ENCODE results near the gene BRD3OS. TPM values are rescaled to one million over a fixed set of nuclear protein-coding genes. Genes with fewer than 3 reads are reported as not detected.
A peak's percentile ranks its signal among the peaks of the same experiment; 100 is the strongest.

Gene BRD3OS, protein sequence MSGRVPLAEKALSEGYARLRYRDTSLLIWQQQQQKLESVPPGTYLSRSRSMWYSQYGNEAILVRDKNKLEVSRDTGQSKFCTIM
- 16.4 TPM for polyA plus RNA-seq (2012; ENCODE audit: insufficient read depth, insufficient read length)

DNA sequence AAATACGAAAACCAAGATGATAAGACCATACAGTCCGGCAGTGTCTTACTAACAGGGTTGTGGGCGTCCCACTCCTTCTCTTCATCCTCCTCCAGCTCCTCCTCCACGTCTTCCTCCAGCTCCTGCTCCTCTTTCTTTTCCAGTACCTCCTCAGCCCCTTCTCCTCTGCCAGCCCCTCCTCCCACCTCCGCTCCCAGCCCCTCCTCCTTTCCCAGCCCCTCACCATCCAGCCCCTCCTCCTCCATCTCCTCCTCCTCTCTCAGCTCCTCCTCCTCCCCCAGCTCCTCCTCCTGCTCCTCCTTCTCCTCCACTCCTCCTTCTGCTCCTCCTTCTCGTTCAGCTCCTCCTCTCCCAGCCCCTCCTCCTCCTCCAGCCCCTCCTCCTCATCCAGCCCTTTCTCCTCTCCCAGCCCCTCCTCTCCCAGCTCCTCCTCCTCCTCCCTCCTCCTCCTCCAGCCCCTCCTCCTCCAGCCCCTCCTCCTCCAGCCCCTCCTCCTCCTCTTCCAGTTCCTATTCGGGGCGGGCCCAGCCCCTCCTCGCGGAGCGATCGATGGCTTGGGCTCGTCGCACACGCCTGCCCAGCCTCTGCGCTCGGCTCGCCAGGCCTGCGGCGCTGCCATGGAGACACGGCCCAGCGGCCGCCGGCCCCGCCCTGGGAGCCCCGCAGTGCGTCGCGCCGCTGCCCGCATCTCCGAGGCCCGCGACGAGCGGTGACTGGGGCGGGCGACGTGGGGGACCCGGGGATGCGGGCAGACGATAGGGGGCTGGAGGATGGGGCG lies at the start of gene BRD3OS:
Gene BRD3OS (plus strand): TSS at position 654 of the 778 bp plus-strand sequence. CDS start 1,267 bp downstream, outside the sequence.
- H3K4me3 ChIP-seq (ENCODE audit: low read length): peak within 1 kb of the TSS; percentile 80
- DNase-seq (ENCODE audit: low read depth, low spot score): peak; percentile 97

DNA sequence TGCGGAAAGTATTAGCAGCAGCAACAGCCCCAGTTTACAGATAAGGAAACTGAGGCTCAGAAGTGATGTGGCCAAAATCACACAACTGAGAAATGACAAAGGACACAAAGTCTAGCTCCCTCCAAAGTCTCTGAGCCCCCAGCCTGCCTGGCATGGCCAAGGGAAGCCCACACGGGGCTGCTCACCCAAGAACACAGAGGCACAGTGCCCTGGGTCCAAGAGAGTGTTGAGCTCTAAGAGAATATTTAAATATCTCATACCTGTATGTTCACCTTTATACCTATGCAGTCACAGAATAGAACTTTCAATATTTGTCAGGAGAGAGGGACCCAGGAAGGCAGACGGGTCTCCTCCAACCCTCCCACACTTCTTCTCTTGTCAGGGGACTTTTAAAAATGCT lies 49.8 kb upstream of the BRD3OS start:
- DNase-seq (ENCODE audit: low read depth, low spot score): no peak
- no peak overlapping the region for H3K4me3 ChIP-seq (ENCODE audit: low read length)

DNA sequence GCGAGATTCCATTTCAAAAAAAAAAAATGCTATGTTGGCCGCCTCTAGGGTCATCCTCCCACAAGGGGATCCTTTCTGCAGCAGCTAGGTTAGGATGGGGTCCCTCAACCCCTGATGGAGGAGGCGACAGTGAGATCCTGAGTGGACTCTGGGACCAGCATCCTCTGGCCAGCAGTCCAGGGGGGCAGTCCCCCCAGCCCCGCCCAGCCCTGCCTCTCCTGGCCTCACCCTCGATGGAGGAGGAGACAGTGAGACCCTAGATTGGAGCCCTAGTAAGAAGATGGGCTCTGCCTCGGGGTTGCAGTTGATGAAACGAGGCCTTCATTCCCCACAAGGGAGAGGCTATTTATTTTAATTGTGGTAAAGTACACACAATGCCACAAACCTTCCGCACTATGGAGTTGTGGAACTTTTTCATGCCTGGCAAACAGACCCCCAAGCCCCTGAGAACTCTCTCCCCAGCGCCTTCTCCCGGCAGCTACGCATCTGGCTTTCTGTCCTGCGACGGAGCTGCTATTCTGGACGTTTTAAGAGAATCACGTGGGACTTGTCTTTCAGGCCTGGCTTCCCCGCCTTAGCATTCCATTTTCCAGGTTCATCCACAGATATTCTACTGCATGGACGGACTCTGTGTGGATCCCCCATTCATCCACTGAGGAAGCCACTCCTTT lies 49.0 kb upstream of the BRD3OS start:
- H3K4me3 ChIP-seq (ENCODE audit: low read length): no peak overlapping the region
- DNase-seq (ENCODE audit: low read depth, low spot score): no peak

DNA sequence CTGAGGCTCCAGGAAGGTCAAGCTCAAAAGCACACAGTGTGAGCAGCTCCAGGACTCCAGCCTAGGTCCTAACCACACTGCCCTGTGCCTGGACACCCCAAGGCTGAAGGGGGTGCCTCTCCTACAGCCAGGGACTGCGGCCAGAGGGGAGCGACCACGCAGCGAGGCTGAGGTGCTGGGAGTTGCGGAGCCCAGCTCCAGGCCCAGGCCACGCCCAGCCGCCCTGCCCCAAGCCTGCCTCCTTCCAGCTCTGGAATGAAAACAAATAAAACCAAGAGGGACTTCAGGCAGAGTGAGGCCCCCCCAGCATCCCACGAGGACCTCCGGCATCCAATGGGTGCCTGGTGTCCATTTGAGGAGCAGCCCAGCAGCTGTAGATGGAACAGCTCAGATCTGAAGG lies 48.4 kb upstream of the BRD3OS start:
- H3K4me3 ChIP-seq (ENCODE audit: low read length): no peak overlapping the region
- no peak for DNase-seq (ENCODE audit: low read depth, low spot score)

DNA sequence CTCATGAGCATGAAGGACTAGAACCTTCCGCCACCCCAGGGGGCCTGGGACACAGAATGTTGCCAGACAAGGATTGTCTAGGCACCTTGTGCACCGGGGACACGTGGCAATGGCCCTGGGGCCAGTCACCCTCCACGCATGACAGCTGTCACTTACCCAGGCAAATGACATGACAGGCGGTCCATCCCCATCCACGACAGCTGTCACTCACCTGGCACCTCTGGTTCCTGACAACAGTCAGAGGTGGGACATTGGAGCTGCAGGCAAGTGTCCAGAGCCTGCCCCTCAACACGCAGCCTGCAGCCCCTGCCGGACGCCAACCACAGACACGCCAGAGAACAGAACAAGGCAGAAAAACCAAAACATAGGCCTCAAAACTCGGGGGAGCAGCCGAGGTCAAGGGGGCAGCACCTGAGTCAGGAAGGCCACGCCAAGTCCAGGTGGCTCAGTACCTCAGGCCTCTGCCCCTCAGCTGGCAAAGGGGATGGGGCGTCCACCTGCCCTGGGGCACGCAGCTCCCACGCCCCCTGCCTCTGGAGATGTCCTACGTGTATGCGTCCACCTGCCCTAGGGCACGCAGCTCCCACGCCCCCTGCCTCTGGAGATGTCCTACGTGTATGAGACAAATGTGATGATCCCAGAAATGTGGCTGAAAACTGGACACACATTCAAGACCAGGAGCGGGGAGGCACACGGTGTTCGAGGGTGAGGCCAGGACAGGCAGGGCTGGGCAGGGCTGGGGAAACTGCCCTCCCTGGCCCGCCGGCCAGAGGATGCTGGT lies 47.7 kb upstream of the BRD3OS start:
- no peak for DNase-seq (ENCODE audit: low read depth, low spot score)
- H3K4me3 ChIP-seq (ENCODE audit: low read length): no peak overlapping the region

DNA sequence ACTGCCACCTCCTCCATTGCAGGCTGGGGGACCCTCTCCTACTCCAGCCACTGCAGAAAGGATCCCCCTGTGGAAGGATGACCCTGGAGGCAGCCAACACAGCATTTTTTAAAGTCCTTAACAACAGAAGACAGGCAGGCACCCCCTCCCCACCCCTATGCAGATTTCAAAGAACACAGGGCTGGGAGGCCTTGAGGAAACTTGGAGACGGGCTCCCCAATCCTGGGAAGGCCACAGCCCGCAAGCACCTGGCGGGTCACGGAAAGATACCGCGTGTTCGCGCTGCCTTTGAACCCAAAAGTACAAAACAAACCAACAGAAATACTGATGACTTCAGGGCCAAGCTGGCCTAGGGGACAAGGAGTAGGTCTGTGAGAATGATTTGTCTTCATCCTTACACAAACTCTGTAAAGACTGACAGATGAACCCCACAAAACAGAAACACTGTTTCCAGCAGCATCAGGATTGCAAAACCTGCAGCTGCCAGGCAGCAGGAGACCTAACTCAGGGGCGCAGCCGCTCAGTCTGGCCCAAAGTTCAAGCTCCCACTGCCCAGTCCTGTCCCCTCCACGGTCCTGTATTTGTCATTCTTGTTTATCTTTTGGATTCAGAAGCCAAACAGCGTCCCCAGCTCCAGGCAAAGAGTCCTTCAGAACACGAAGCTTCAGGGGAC lies 46.9 kb upstream of the BRD3OS start:
- no peak for DNase-seq (ENCODE audit: low read depth, low spot score)
- no peak overlapping the region for H3K4me3 ChIP-seq (ENCODE audit: low read length)

DNA sequence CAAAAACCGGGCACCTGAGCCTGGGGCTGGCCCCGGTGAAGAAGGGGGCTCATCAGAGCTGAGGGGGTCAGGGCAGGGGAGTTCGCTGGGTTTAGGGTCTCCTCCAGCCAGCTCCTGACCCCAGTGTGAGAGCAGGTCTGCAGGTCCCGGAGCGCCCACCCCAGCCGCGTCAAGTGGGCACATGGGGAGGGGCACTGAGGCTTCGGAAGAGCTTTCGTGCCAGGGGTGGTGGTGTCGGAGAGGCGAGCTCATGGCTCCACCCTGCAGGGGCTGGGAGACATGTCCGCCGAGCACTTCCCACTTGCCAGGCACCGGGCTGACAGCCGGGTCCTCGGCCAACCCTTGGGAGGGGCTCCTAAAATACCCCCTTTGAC lies 46.4 kb upstream of the BRD3OS start:
- no peak for DNase-seq (ENCODE audit: low read depth, low spot score)
- no peak overlapping the region for H3K4me3 ChIP-seq (ENCODE audit: low read length)

DNA sequence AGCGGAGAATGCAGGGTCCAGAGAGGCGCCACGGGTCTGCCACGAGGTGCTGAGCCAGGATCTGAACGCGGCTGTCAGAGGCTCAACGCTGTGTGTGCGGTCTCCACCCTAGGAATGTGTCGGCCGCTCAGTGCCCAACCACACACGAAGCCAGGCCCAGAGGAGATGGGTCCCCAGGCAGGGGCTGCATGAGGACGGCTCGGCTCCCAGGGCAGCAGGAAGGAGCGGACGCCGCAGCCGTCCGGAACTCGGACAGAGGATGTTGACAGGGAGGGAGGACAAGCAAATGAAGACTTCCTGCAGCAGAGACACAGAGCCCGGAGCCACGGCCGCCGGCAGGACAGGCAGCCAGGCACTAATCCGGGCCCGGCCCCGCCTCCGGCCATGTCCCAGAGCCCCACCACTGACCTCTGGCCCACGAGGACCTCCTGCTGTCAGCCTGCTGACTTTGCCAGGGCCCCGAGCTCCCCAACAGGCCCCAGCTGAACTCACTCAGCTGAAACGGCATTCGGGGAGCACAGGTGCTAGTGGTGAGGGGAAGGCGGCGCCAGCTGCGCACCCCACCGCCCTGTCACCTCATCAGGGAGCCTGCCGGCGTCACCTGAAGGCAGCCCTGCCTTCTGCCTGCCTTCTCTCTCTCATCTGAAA lies 45.9 kb upstream of the BRD3OS start:
- DNase-seq (ENCODE audit: low read depth, low spot score): no peak
- no peak overlapping the region for H3K4me3 ChIP-seq (ENCODE audit: low read length)

DNA sequence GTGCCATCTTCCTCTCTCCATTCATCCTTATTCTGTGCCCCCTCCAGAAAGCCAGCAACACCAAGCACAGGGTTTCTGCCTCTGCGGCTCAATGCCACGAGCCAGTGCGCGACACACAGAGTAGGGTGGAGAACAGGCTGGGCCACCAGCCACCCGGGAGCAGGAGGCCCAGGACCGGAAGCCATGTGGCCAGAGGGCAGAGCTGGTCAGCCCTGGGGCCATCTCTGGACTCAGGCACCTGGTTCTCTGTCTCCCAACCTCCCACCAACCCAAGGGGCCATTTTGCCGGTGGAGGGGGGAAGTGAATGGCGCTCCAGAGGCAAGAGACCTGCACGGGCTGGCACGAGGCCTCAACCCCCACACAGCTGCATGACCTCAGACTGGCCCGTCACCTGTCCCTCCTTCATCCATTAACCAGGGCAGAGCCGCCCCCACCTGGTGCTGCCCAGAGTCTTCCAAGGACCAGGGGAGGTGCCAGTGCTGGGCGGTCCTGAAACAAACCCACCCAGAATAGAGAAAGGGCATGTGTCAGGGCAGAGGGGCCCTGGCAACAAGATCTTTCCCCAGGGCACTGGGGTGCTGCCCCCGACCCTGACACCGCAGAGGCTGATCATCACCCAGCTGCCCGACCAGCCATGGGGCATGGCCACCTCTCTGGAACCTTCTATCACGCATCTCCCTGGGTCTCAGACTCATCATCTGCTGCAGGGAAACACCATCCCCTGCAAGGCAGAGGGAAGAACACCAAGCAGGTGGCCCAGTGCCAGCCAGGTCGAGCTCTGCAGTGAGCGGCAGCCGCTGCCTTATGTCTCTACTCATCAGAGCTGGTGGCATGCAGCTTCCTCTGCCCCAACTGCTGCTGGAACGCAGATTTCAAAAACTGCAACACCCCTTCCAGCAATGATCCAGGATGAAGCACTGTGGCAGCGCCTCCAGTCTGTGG lies 45.1 kb upstream of the BRD3OS start:
- H3K4me3 ChIP-seq (ENCODE audit: low read length): no peak overlapping the region
- DNase-seq (ENCODE audit: low read depth, low spot score): no peak

DNA sequence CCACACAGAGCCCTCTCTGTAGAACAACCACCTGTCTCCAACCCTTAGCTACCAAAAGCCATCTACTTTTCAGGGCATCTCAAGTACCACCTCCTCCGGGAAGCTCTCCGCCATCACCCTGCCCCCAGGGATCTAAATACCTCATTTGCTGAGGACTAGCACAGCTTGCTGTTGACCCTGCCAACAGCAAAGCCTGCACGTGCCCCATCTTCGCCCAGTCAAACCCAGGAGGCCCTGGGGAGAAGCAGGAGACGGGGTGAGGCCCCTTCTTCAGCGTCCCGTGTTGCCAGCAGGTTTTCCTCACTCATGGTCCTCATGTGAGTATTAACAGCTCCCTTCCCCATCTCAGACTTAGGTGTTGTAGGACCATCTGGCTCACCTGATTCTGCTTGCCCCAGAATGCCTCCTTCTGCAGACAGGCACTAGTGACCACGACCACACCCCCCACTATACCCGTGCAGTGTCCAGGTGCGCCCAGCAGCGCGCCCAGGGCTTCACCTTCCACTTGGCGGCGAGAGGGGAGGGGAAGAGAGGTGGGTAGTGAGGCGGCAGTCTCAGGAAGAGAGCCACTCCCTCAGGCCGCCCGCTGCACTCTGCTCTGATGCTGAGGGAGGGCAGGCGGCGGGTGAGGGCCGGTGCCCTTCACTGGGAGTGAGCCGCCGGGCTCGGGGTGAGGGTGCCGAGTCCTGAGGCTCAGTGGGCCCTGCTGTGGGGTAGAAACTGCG lies 44.3 kb upstream of the BRD3OS start:
- no peak for DNase-seq (ENCODE audit: low read depth, low spot score)
- no peak overlapping the region for H3K4me3 ChIP-seq (ENCODE audit: low read length)

DNA sequence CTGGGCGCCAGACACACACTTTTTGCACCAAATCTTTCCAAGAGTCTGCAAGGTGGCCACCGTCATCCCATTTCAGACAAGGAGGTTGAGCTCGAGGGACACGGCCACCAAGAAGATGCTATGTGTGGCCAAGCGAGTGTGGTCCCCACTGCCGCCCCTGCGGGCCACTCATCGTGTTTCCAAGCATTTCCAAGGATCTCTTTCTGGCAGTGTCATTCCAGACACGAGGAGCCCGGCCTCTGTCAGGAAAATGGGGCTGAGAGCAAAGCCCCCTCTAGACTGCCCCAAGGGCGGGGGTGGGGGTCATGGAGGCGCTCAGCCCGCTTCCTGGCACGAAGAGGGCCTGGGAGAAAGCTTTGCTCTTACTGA lies 43.7 kb upstream of the BRD3OS start:
- no peak overlapping the region for H3K4me3 ChIP-seq (ENCODE audit: low read length)
- DNase-seq (ENCODE audit: low read depth, low spot score): no peak

DNA sequence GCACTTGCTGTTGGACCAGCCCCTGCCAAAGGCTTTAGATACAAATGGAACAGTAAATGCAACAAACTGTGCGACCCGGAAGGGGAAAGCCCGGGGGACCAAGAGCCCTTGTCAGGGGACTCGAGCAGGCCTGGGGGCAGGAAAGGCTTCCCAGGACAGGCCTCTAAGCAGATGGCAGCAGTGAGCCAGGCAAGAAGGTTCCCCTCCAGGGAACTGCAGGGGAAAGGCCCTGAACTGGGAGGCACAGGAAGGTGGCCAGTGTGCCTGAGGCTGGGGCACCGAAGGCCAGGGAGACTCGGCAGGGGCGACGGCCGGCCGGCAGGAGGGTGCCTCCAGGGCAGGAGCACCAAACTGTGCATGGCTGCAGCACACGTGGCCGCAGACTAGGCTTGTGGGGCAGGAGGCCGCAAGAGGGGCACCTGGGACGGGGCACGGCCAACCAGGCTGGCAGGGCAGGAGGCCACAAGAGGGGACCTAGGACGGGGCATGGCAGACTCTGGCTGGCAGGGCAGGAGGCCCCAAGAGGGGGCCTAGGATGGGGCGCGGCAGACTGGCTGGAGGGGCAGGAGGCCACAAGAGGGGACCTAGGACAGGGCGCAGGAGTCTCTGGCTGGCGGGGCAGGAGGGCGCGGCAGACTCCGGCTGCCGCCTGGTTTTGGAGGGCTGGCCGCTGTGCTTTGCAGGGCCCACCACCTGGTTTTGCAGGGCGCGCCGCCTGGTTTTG lies 43.2 kb upstream of the BRD3OS start:
- DNase-seq (ENCODE audit: low read depth, low spot score): no peak
- H3K4me3 ChIP-seq (ENCODE audit: low read length): no peak overlapping the region

DNA sequence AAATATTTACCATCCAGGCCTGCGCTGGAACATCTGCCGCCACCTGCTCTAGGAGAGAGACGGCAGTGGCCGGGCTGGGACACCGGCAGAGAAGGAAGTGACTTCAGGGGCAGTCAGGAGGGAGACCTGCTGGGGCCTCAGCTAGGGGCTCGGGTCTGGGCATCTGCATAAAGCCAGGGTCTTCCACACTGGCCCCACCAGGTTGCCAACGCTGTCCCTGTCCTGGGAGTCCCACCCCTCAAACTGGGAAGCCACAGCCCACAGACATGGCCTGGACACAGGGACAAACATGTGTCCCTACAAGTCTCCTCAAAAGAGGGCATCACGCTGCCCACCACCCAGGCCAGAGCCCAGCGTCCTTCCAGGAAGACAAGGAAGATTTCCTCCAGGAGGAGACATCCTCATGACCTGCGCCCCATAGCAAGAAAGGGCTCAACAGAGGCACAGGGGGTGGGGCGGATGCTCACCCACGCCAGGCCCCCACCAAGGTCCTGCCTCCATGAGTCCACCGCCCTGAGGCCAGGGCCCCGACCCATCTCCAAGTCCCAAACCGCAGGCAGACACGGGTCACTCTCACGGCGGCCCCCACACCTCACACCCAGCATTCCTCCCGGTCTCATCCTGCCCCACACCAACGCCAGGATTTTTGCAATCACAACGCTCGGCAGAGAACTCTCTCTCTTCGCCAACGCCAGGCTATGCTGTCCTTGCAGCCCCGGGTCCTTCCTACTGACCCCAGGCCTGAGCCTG lies 42.1 kb upstream of the BRD3OS start:
- no peak overlapping the region for H3K4me3 ChIP-seq (ENCODE audit: low read length)
- no peak for DNase-seq (ENCODE audit: low read depth, low spot score)

DNA sequence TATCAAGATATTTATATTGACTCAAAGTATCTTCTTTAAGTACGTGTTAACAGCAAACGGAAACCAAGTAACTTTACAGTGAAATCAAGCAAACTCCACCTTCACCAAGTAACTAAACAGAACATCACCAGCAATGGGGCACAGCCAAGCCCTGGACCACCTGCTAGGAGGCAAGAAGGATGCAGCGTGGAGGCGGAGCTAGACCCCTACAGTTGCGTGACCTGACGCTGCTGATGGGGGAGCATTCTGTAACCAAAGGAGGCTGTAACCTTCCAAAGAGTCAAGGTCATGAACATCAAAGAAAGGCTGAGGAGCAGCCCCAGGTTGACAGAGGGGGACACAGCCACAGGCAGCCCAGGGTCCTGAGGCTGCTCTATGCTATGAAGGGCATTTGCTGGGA lies 39.2 kb upstream of the BRD3OS start:
- H3K4me3 ChIP-seq (ENCODE audit: low read length): no peak overlapping the region
- no peak for DNase-seq (ENCODE audit: low read depth, low spot score)

DNA sequence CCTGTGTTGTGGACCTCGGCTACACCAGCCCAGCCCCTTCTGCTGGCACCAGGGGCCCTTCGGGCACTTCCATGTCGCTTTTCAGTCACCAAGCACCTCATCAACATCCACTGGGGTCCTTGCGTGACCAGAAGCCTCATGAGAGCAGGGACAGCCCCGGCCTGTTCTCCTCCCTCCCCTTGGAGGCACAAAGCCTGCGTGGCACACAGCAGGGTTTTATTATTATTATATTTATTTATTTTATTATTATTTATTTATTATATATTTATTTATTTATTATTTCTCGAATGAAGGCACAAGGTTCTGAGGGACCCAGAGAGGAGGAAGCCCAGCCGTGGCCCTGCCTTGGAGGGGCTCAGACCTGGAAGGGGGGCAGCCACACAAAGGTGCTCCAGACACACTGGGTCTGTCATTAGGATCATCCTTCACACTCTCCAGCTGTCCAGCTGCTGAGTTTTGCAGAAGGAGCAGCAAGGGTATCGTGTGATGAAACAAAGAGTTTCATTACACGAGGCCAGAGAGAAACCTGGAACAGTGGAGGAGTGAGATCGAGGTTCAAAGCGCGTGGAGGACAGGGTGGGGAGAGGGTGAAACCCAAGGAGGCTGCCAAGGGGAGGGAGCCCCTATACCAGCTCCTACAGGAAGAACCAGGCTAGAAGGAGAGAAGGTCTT lies 38.4 kb upstream of the BRD3OS start:
- DNase-seq (ENCODE audit: low read depth, low spot score): no peak
- H3K4me3 ChIP-seq (ENCODE audit: low read length): no peak overlapping the region

DNA sequence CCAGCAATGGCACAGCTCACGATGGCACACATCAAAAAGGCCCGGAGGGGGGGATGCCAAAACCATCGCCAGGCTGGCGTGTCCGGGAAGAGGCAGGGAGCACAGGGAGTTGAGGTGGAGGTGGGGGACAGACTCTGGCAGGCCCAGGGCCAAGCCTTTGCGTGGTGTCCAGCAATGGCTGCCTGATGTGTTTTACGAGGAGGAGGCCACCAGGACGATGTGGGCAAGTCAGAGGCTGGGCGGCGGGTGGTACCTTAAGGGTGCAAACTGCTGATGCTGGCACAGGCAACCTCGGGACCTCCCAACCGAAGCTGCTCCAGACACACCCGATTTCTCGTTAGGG lies 37.9 kb upstream of the BRD3OS start:
- DNase-seq (ENCODE audit: low read depth, low spot score): no peak
- H3K4me3 ChIP-seq (ENCODE audit: low read length): no peak overlapping the region

All from Jurkat, Clone E6-1 (cell line).